Lower leg skin (tissue), 3 donors: ENCODE results near the gene SPRR4.

Source experiments
- CTCF ChIP-seq, 3 donors: fragments of 450-650 bp; IDR thresholded peaks; one replicate each; pipeline ENCODE4 v1.5.1; 2016; ENCODE audit warnings: antibody characterized with exemption in 3 of 3, mild to moderate bottlenecking in 3 of 3, moderate library complexity in 2 of 3
- POLR2A ChIP-seq, 2 donors: fragments of 450-650 bp; IDR thresholded peaks; one replicate each; pipeline ENCODE4 v1.6.1; 2016 to 2017; ENCODE audit warnings: antibody characterized with exemption in 2 of 2, mild to moderate bottlenecking in 1 of 2, moderate library complexity in 1 of 2

GRCh38 chr1:152980676-152981075, 10.2 kb downstream of the SPRR4 start:
- TF ChIP-seq POLR2A (IDR thresholded peaks at IDR 0.05) (no peak), CTCF (IDR thresholded peaks at IDR 0.05) (no peak)
